Measurements from ENCODE around the gene ABHD4. TPM values are rescaled to one million over a fixed set of nuclear protein-coding genes. Genes with fewer than 3 reads are reported as not detected.
A peak's percentile ranks its signal among the peaks of the same experiment; 100 is the strongest.
"Not testable (repeated sequence)": the region's sequence is repeated elsewhere in the genome, so short reads cannot be mapped to it uniquely, and the experiment has no call there.

Gene ABHD4
- 11.6 and 12.5 TPM in 2 replicates for total RNA-seq (2014; rRNA removed; shearing (Covaris generic))

DNA sequence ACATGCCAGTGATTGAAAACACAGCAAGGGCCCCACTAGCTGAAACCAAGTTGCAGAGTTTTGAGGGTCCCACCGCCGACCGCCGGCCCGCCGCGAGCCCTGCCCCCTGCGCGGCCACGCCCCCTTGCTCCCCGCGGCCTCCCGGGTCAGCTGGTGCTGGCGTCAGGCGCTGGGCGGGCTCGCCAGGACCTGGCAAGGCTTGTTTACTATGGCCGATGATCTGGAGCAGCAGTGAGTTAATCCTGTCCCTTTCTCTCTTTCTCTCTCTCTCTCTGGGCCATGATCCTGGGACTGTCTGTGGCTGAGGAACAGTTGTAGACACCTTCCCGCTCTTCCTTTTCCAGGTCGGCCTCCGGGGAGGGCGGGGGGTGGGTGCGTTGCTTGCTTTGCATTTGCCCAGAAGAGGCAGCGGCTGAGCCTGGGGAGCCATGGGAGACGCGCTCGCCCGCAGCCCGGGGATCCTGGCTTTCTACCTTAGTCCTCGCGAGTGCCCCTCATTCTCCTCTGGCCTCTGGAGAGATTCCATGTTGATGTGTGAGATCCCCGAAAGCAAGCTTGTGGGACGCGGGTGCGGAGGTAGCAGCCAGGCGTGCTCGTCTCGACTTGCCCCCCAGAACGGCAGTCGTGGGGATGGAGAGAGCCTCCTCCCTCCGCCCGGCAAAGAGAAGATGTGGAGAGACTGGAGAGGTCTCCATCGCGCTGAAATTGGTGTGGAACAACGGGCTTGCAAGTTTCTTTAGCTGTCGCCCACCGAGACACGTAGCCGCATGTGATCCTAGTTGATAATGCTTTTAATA, at the start of gene ABHD4:
Gene ABHD4, plus strand, starts transcription at position 202 of the 797 bp plus-strand sequence. Its CDS starts 7 bp downstream, at position 209.
- peak; percentile 16 for DNase-seq (ENCODE audit: low spot score)

- DNase-seq (ENCODE audit: low spot score) = no peak
Measured at GRCh38 chr14:22549324-22549962, 48.7 kb upstream of the ABHD4 start.

DNA sequence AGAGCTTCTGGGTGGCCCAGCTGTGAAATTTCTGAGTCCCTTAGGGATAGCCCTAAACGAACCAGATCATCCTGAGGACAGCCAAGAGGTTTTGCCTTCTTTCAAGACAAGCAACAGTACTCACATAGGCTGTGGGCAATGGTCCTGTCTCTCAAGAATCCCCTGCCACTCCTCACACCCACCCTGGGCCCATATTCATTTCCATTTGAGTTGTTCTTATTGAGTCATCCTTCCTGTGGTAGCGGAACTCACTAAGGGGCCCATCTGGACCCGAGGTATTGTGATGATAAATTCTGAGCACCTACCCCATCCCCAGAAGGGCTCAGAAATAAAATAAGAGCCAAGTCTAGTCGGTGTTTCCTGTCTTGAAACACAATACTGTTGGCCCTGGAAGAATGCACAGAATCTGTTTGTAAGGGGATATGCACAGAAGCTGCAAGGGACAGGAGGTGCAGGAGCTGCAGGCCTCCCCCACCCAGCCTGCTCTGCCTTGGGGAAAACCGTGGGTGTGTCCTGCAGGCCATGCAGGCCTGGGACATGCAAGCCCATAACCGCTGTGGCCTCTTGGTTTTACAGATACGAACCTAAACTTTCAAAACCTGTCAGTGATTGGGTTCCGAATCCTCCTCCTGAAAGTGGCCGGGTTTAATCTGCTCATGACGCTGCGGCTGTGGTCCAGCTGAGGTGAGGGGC, 48.0 kb upstream of the ABHD4 start:
- peak; percentile 25 for DNase-seq (ENCODE audit: low spot score)

DNA sequence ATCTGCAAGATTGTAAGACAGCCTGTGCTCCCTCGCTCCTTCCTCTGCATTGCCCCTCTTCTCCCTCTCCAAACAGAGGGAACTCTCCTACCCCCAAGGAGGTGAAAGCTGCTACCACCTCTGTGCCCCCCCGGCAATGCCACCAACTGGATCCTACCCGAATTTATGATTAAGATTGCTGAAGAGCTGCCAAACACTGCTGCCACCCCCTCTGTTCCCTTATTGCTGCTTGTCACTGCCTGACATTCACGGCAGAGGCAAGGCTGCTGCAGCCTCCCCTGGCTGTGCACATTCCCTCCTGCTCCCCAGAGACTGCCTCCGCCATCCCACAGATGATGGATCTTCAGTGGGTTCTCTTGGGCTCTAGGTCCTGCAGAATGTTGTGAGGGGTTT, 46.5 kb upstream of the ABHD4 start:
- DNase-seq (ENCODE audit: low spot score) = no peak

GRCh38 chr14:22552001-22552826, 45.9 kb upstream of the ABHD4 start:
- DNase-seq (ENCODE audit: low spot score) = no peak

- DNase-seq (ENCODE audit: low spot score) = no peak
Measured at GRCh38 chr14:22552827-22553076, 45.3 kb upstream of the ABHD4 start.

- DNase-seq (ENCODE audit: low spot score) = no peak
Measured at GRCh38 chr14:22553445-22553844, 44.7 kb upstream of the ABHD4 start.

DNA sequence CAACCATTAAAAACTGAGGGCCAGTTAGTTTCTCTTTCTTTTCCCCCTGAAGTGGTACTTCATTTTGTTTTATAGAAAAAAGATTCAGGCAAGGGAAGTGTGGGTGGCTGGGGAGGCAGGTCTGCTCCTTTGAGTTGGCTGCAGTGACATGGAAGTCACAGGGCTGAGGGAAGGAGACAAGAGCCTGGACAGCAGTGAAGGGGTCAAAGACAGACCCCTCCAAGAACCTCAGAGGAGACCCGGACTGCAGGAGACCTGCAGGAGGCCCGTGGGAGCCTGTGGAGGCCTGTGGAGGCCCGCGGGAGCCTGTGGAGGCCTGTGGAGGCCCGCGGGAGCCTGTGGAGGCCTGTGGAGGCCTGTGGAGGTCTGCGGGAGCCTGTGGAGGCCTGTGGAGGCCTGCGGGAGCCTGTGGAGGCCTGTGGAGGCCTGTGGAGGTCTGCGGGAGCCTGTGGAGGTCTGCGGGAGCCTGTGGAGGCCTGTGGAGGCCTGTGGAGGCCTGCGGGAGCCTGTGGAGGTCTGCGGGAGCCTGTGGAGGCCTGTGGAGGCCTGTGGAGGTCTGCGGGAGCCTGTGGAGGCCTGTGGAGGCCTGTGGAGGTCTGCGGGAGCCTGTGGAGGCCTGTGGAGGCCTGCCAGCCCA, 44.1 kb upstream of the ABHD4 start:
- DNase-seq (ENCODE audit: low spot score) = not testable (repeated sequence)

GRCh38 chr14:22554498-22555383, 43.4 kb upstream of the ABHD4 start:
- DNase-seq (ENCODE audit: low spot score) = no peak

DNA sequence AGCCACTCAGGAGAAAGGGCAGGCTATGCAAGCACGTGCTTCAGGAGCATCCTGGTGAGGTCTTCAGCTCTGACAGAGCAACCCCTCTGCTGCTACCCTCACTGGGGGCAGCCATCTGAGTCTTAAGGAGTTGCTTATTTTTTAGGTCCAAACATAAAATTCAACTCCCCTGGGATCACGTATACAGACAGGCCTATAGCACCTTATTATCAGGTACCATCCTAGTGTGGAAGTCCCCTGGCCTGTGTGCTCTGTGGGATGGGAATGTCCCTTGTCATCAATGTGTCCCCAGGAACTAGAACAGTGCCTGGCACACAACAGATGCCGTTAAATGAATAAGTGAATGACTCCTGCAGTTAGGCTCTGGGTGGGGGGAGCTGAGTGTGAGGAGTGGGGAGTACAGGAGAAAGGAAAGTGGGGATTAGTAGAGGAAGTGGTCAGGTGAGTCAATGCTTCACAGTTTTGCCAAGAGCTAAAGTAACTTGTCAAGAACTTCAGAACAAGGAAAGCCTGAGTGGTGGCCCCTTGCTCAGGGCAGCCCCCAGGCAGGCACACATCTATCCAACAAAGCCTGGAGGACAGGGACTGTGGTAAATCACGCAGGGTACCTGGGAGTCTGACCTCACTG, 42.6 kb upstream of the ABHD4 start:
- peak; percentile 72 for DNase-seq (ENCODE audit: low spot score)

- DNase-seq (ENCODE audit: low spot score) = peak; percentile 93
Measured at GRCh38 chr14:22556021-22556989, 41.8 kb upstream of the ABHD4 start.

DNA sequence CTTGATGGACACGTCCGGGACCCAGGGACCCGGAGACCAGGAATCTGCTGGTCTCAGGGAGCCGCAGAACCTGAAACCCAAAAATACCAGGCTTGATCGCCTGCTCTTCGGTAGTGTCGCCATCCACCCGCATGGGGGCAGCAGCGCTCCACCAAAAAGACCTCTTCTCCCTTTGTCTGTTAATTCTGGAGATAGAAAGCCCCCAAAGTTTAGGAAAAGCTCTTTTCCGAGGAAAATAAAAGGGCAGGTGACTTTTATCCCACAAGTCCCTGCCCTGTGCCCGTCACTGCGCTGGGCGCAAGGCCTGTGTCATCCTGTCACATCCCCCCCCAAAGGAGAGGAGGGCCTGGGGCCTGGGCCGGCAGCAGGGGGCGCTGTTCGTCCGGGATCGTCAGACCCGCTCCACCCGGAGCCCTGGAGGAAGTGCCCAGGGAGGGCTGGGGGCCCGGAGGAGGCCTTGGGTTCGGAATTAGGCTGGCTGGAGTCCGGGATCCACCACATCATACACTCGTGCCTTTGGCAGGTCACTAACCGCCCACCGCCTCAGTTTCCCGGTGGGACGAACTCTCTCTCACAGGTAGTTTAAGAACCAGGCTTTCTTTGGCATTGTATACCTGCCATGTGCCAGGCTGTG, 41.0 kb upstream of the ABHD4 start:
- DNase-seq (ENCODE audit: low spot score) = peak; percentile 47

GRCh38 chr14:22557846-22558220, 40.3 kb upstream of the ABHD4 start:
- DNase-seq (ENCODE audit: low spot score) = no peak

DNA sequence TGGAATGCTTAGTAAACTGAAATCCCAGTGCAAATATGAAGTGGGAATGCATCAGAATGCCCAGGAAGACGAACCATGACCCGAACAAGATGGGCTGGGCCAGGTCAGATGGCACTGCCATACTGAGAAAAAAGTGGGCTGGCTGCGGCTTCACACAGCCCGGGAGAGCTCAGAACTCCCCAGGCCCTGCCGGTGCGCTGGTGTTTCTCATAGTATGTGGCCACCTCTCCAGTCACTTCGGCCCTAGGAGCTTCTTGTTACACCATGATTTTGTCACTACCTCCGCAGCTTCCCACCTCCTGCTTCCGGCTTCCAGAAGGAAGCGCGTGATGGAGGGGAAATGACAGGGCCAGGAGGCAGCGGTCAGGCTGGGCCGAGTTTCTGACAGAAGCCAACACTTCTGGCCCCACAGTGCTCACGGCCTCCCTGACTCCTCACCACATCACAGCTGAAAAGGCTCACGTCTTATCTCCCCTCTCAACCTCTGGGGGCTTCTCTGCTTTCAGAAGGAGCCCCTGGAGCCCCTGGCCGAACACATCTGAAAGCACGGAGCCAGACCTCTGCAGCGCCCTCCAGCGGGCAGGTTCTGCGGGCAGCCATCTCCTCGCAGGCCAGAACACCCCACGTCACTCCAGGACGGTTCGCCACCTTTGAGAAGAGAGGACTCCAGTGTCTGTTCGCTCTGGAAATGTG, 39.7 kb upstream of the ABHD4 start:
- no peak for DNase-seq (ENCODE audit: low spot score)

GRCh38 chr14:22559041-22559440, 39.1 kb upstream of the ABHD4 start:
- no peak for DNase-seq (ENCODE audit: low spot score)

DNA sequence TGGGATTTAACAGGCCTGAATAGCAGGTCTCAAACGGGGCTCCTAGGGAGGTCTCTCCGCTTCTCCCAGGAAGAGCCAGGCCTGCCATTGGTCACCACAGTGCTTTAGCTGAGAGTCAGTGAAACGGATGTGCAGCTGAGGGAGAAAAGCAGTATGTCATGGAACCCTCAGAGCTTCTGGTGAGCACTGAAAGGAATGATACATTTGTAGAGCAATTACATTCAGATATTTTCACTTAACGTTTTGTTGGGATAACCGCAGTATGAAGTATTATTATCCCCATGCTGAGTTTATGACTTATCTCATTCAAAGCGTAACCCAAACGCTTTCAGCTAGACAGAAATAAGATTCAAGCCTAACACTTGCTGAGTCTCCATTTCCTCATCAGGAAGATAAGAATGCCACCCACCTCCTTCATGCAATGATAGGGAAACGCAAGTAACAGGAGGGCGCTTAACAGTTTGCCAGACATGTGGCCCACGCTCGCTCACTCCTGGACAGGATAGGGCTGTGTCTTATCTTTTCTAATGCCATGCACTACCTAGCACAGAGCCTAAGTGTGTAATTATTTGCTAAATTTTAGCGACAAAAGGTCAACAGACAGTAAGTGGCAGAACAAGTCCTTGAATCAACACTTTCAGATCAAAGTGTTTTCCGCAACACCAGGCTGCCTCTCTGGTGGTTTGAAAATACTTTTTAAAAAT, 37.3 kb upstream of the ABHD4 start:
- DNase-seq (ENCODE audit: low spot score) = no peak

DNA sequence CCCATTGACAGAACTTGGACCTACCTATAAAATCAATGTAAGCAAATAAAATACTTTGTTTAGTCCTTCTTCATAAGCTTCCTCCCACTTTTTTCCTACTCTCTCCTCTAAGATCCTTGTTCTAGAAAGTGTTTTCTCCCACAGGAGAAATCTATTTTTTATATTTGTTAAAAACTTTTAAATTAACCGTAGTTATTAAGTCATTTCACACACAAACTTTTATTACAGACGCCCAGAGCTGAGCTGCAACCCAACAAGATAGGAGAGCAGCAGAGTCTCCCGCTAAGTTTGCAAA, 36.8 kb upstream of the ABHD4 start:
- no peak for DNase-seq (ENCODE audit: low spot score)

Measured in A172 (cell line).